Adipose tissue (tissue), 3 donors: ENCODE measurements around the gene DAB2. TPM values are rescaled to one million over a fixed set of nuclear protein-coding genes. Genes with fewer than 3 reads are reported as not detected.
"Not testable (repeated sequence)": the region's sequence is repeated elsewhere in the genome, so short reads cannot be mapped to it uniquely, and the experiment has no call there.

Source experiments
- H3K27ac ChIP-seq: one replicate; pipeline ENCODE4 v1.5.1; 2013; ENCODE audit warnings: low read depth, low read length
- WGBS, 3 donors: extraction: QIAGEN DNeasy Blood & Tissue Kit; methylation state at CpG; one replicate each; pipeline ENCODE4 v1.1.7; 2013; 5-methylcytosine and 5-hydroxymethylcytosine counted together
- polyA plus RNA-seq, 3 donors: library from polyadenylated mRNA; stranded (reverse); fragments of 200-250 nt; gene quantifications; one replicate each; pipeline ENCODE4 v1.2.3, GENCODE V29; 2013
- donor health status: healthy with polysubstance abuse.
- donor health status: Bipolar disorder and iron deficiency.
- donor health status: healthy.

DAB2 gene
- polyA plus RNA-seq, 3 donors = 10.8 to 74.2 (median 37.4) TPM

GRCh38 chr5:39402140-39402539 lies 22.6 kb downstream of the DAB2 start:
- not testable (repeated sequence) for H3K27ac ChIP-seq

- 31 to 72% (median 70%) methylated on average over 5 of the region's 5 CpGs for WGBS, 3 donors
- no peak overlapping the region for H3K27ac ChIP-seq
Observed at GRCh38 chr5:39400713-39401578, 23.8 kb downstream of the DAB2 start.

- no peak overlapping the region for H3K27ac ChIP-seq
- 27 to 70% (median 35%) methylated on average over 1 of the region's 1 CpG for WGBS, 3 donors
Observed at GRCh38 chr5:39399135-39400036, 25.4 kb downstream of the DAB2 start.

- no peak overlapping the region for H3K27ac ChIP-seq
- WGBS, 3 donors = 77 to 88% (median 88%) methylated on average over 3 of the region's 3 CpGs
Observed at GRCh38 chr5:39396843-39397242, 27.9 kb downstream of the DAB2 start.

GRCh38 chr5:39395521-39395920 lies 29.3 kb downstream of the DAB2 start:
- H3K27ac ChIP-seq = no peak overlapping the region

- 28 to 49% (median 46%) methylated on average over 3 of the region's 3 CpGs for WGBS, 3 donors
- H3K27ac ChIP-seq = peak overlapping the region; percentile 11
Observed at GRCh38 chr5:39394946-39395345, 29.8 kb downstream of the DAB2 start.

- 87 to 96% (median 95%) methylated on average over 3 of the region's 3 CpGs for WGBS, 3 donors
- H3K27ac ChIP-seq = no peak overlapping the region
Observed at GRCh38 chr5:39390945-39391344, 33.8 kb downstream of the DAB2 start.

GRCh38 chr5:39387293-39387692 lies 37.5 kb downstream of the DAB2 start:
- 86 to 92% (median 88%) methylated on average over 2 of the region's 2 CpGs for WGBS, 3 donors
- H3K27ac ChIP-seq = no peak overlapping the region

- 80 to 95% (median 94%) methylated on average over 1 of the region's 1 CpG for WGBS, 3 donors
Observed at GRCh38 chr5:39384271-39384670, 40.5 kb downstream of the DAB2 start.

GRCh38 chr5:39381376-39381775 lies 43.4 kb downstream of the DAB2 start:
- no peak overlapping the region for H3K27ac ChIP-seq
- 83 to 93% (median 91%) methylated on average over 3 of the region's 3 CpGs for WGBS, 3 donors

More at GRCh38 chr5:39384271-39384670, 40.5 kb downstream of the DAB2 start:
- no peak overlapping the region for H3K27ac ChIP-seq

- 71% methylated on average over 3 of the region's 3 CpGs for WGBS, 3 donors
- H3K27ac ChIP-seq = no peak overlapping the region
Observed at GRCh38 chr5:39379693-39380092, 45.1 kb downstream of the DAB2 start.

- no peak overlapping the region for H3K27ac ChIP-seq
- 50 to 51% (median 50%) methylated on average over 2 of the region's 2 CpGs for WGBS, 3 donors
Observed at GRCh38 chr5:39377613-39378012, 47.2 kb downstream of the DAB2 start.

GRCh38 chr5:39376293-39376714 lies 48.5 kb downstream of the DAB2 start:
- WGBS, 3 donors = 32 to 76% (median 61%) methylated on average over 3 of the region's 3 CpGs
- no peak overlapping the region for H3K27ac ChIP-seq

GRCh38 chr5:39373791-39374190 lies 51.0 kb downstream of the DAB2 start:
- 73 to 86% (median 84%) methylated on average over 2 of the region's 2 CpGs for WGBS, 3 donors
- no peak overlapping the region for H3K27ac ChIP-seq

- no peak overlapping the region for H3K27ac ChIP-seq
- WGBS, 3 donors = 58 to 83% (median 79%) methylated on average over 3 of the region's 3 CpGs
Observed at GRCh38 chr5:39371367-39371635, 53.5 kb downstream of the DAB2 start.

GRCh38 chr5:39370555-39371366 lies 54.0 kb downstream of the DAB2 start:
- WGBS, 3 donors = 33 to 76% (median 75%) methylated on average over 10 of the region's 10 CpGs

GRCh38 chr5:39369123-39369815 lies 55.5 kb downstream of the DAB2 start:
- WGBS, 3 donors = 72 to 84% (median 82%) methylated on average over 5 of the region's 5 CpGs
- no peak overlapping the region for H3K27ac ChIP-seq

More at GRCh38 chr5:39370555-39371366, 54.0 kb downstream of the DAB2 start:
- no peak overlapping the region for H3K27ac ChIP-seq

- H3K27ac ChIP-seq = no peak overlapping the region
- 44 to 67% (median 48%) methylated on average over 4 of the region's 4 CpGs for WGBS, 3 donors
Observed at GRCh38 chr5:39368116-39368515, 56.7 kb downstream of the DAB2 start.
